HCT116 (cell line): Measurements from ENCODE around the gene SYN1. TPM values are rescaled to one million over a fixed set of nuclear protein-coding genes. Genes with fewer than 3 reads are reported as not detected.

ENCODE experiments used
- CBX3 ChIP-seq: IDR thresholded peaks from 2 replicates; pipeline ENCODE4 v1.6.1; 2012; ENCODE audit warnings: low read depth
- CEBPB ChIP-seq: IDR thresholded peaks from 2 replicates; pipeline ENCODE4 v1.6.1; 2012; ENCODE audit warnings: low read depth
- EGR1 ChIP-seq: IDR thresholded peaks from 2 replicates; pipeline ENCODE4 v1.6.1; 2012; ENCODE audit warnings: low read depth
- EZH2 ChIP-seq: fragments of 200-600 bp; sonication (generic); IDR thresholded peaks from 2 replicates; pipeline ENCODE4 v1.6.1; 2017; ENCODE audit warnings: antibody characterized with exemption, mixed run types
- EZH2phosphoT487 ChIP-seq: fragments of 200-600 bp; IDR thresholded peaks from 2 replicates; pipeline ENCODE4 v1.6.1; 2018; ENCODE audit warnings: antibody characterized with exemption, borderline replicate concordance
- JUND ChIP-seq: IDR thresholded peaks from 2 replicates; pipeline ENCODE4 v1.6.1; 2012
- POLR2AphosphoS5 ChIP-seq: IDR thresholded peaks from 2 replicates; pipeline ENCODE4 v1.6.1; 2011; ENCODE audit warnings: mild to moderate bottlenecking, low read depth, low read length, moderate library complexity
- RAD21 ChIP-seq: IDR thresholded peaks from 2 replicates; pipeline ENCODE4 v1.6.1; 2012; ENCODE audit warnings: low read depth, mild to moderate bottlenecking
- SIN3A ChIP-seq: IDR thresholded peaks from 2 replicates; pipeline ENCODE4 v1.6.1; 2012; ENCODE audit warnings: low read depth
- SP1 ChIP-seq: IDR thresholded peaks from 2 replicates; pipeline ENCODE4 v1.6.1; 2012; ENCODE audit warnings: low read depth
- SRF ChIP-seq: IDR thresholded peaks from 2 replicates; pipeline ENCODE4 v1.6.1; 2012; ENCODE audit warnings: low read depth
- TCF7L2 ChIP-seq: IDR thresholded peaks from 2 replicates; pipeline ENCODE4 v1.7.0; 2011; ENCODE audit warnings: borderline replicate concordance, inconsistent platforms; ENCODE audit not compliant: insufficient read depth, insufficient read length; ENCODE audit errors: extremely low read depth
- YY1 ChIP-seq: IDR thresholded peaks from 2 replicates; pipeline ENCODE4 v1.6.1; 2011; ENCODE audit warnings: low read length, low read depth, moderate library complexity, mild to moderate bottlenecking; ENCODE audit not compliant: insufficient replicate concordance; ENCODE audit errors: extremely low read depth
- ZBTB33 ChIP-seq: IDR thresholded peaks from 2 replicates; pipeline ENCODE4 v1.6.1; 2011; ENCODE audit warnings: mild to moderate bottlenecking, low read length, moderate library complexity; ENCODE audit not compliant: insufficient replicate concordance; ENCODE audit errors: extremely low read depth
- ZFX ChIP-seq: fragments of 450-650 bp; IDR thresholded peaks from 2 replicates; pipeline ENCODE4 v1.6.1; 2017
- ZNF274 ChIP-seq: fragments of 200-500 bp; sonication (Bioruptor generic); IDR thresholded peaks from 2 replicates; pipeline ENCODE4 v1.6.1; 2014; ENCODE audit warnings: mild to moderate bottlenecking, low read depth, low read length, inconsistent platforms
- total RNA-seq: library from RNA; stranded (reverse); gene quantifications from one replicate; pipeline ENCODE4 v1.2.1, GENCODE V29; 2021; ENCODE audit not compliant: unreplicated experiment

Gene SYN1
- total RNA-seq, 1 experiment from 2014 or later: 0.86 TPM

- TF ChIP-seq CBX3 (no peak), ZFX (no peak), SIN3A (no peak), RAD21 (peak; percentile 68), SP1 (0 out of 2 replicates have a peak, but pooled peaks have one; percentile 29), POLR2AphosphoS5 (peak; percentile 69), ZBTB33 (no peak), JUND (no peak), ZNF274 (no peak), EZH2 (no peak), YY1 (no peak), SRF (no peak), EZH2phosphoT487 (no peak), TCF7L2 (no peak), CEBPB (no peak), EGR1 (peak; percentile 52; the same call in 1 of the 2 replicates)
These were observed 78.7 kb downstream of the SYN1 start (continued) for GRCh38 chrX:47540754-47541538.
